ENCODE measurements around the gene COX7A2. TPM values are rescaled to one million over a fixed set of nuclear protein-coding genes. Genes with fewer than 3 reads are reported as not detected.

COX7A2 gene
- total RNA-seq, 2 experiments from 2014 or later = 469 to 471 TPM

DNA sequence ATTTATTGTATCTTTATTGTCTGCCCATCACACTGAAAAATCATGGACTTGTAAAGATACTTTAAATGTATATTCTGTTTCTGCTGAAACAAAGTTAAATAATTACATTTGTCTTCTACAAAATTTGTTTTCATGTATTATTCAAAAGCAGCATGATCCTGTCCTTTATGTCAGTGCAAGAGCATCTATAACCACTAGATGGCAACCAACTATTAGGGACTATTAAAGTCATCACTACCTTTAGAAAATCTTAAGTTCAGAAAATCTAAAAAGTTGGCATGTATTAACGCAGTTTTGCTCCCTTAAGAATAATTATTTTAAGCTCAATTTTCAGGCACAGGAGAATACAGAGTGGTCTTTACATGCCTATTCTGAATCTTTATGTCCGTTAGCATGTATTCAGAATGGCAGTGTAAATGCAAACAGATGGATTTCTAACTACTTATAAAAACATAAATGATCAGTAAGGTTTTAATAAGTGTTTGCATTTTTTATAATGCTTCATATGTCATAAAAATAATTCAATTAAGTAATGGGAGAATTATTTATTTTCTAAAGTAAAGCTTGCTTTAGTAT lies 23.2 kb upstream of the COX7A2 start:
- POLR2A ChIA-PET = interaction anchor here (1.0 to 1.7 kb wide), 3 partner anchors 18 to 29 kb away, joined by 3 to 5 read pairs (median 3); no protein-coding TSS in a partner anchor
- H3K9me3 Mint-ChIP-seq = peaks cover 4% of the 10 kb centered on the region
- CTCF ChIA-PET = interaction anchor here (0.9 to 3.8 kb wide), 13 partner anchors 8 to 280 kb away, joined by 3 to 20 read pairs (median 5); partner anchors contain the start of gene COX7A2
- H3K4me1 Mint-ChIP-seq = peaks cover 28% of the 10 kb centered on the region
- H3K4me3 Mint-ChIP-seq = no peak overlapping the region
- H3K27ac Mint-ChIP-seq = no peak overlapping the region
- DNase-seq = no peak
- H3K27me3 Mint-ChIP-seq = no peaks in the 10 kb centered on the region
- peaks cover 23% of the 10 kb centered on the region for H3K36me3 Mint-ChIP-seq (ENCODE audit: low read depth)

- ChIA-PET CTCF (no interaction called here), POLR2A (interaction anchor here (1.3 kb wide), 1 partner anchor 21 kb away, joined by 4 read pairs; no protein-coding TSS in a partner anchor)
- Mint-ChIP-seq H3K27me3 (no peaks in the 10 kb centered on the region), H3K27ac (no peak overlapping the region), H3K4me1 (peaks cover 18% of the 10 kb centered on the region), H3K9me3 (no peaks in the 10 kb centered on the region), H3K36me3 (ENCODE audit: low read depth) (peaks cover 18% of the 10 kb centered on the region), H3K4me3 (no peak overlapping the region)
- no peak for DNase-seq
Observed at GRCh38 chr6:75263401-75263750, 19.8 kb upstream of the COX7A2 start.

GRCh38 chr6:75262716-75263400 lies 19.3 kb upstream of the COX7A2 start:
- Mint-ChIP-seq H3K27me3 (no peaks in the 10 kb centered on the region), H3K4me3 (no peak overlapping the region), H3K27ac (no peak overlapping the region), H3K9me3 (no peaks in the 10 kb centered on the region), H3K4me1 (peaks cover 15% of the 10 kb centered on the region), H3K36me3 (ENCODE audit: low read depth) (peaks cover 19% of the 10 kb centered on the region)
- POLR2A ChIA-PET = interaction anchor here (0.6 to 1.3 kb wide), 2 partner anchors 12 to 20 kb away, joined by 3 to 4 read pairs; no protein-coding TSS in a partner anchor
- DNase-seq = no peak
- CTCF ChIA-PET = interaction anchor here (0.9 kb wide), 1 partner anchor 266 kb away, joined by 3 read pairs; no protein-coding TSS in a partner anchor

GRCh38 chr6:75261299-75261698 lies 17.7 kb upstream of the COX7A2 start:
- Mint-ChIP-seq H3K36me3 (ENCODE audit: low read depth) (peaks cover 22% of the 10 kb centered on the region), H3K27me3 (no peaks in the 10 kb centered on the region), H3K27ac (no peak overlapping the region), H3K4me1 (peaks cover 8% of the 10 kb centered on the region), H3K9me3 (no peaks in the 10 kb centered on the region), H3K4me3 (no peak overlapping the region)
- POLR2A ChIA-PET = interaction anchor here (0.8 kb wide), 1 partner anchor 18 kb away, joined by 3 read pairs; the partner anchor contains the start of gene COX7A2
- CTCF ChIA-PET = no interaction called here
- DNase-seq = no peak

DNA sequence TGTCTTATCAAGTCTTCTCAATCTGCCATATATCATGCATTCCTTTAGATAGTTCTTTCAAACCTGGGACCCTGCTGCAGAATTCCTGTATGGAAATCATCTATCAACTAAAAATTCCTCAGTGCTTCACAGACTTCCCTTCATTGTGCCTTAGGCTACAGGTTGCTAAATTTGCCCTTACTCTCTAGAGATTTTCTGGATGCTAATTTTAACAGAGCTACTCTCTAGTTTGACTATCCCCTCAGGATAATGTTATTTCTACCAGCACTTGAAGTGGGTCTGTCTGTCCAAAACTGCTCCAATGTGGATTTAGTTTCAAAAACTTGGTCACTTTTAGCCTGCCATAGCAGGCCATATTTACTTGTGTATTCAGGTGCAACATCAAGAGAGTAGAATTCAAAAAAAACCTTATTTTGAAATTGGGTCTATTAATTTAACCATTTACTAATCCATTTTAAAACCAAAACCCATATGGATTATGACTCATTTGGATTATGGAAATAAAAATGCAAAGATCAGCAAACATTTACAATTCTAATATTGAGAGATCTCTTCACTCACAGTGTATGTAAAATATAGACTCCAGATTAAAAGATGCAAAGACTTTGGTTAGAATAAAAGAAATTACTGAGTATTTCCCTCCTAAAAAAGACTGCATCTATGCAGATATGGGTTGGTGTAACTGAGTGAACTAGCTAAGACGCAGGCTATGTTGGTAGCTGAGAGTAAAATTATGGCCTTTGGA lies 13.9 kb upstream of the COX7A2 start:
- no peak overlapping the region for H3K4me3 Mint-ChIP-seq
- peaks cover 32% of the 10 kb centered on the region for H3K36me3 Mint-ChIP-seq (ENCODE audit: low read depth)
- no peaks in the 10 kb centered on the region for H3K9me3 Mint-ChIP-seq
- H3K4me1 Mint-ChIP-seq = peaks cover 2% of the 10 kb centered on the region
- DNase-seq = no peak
- no peaks in the 10 kb centered on the region for H3K27me3 Mint-ChIP-seq
- CTCF ChIA-PET = interaction anchor here (0.5 to 2.1 kb wide), 2 partner anchors 10 to 17 kb away, joined by 3 to 9 read pairs; no protein-coding TSS in a partner anchor
- no peak overlapping the region for H3K27ac Mint-ChIP-seq
- POLR2A ChIA-PET = interaction anchor here (1.6 kb wide), 1 partner anchor 14 kb away, joined by 13 read pairs; the partner anchor contains the start of gene COX7A2

- peaks cover 13% of the 10 kb centered on the region for H3K27me3 Mint-ChIP-seq
Observed at GRCh38 chr6:75250552-75250951, 7.0 kb upstream of the COX7A2 start.

DNA sequence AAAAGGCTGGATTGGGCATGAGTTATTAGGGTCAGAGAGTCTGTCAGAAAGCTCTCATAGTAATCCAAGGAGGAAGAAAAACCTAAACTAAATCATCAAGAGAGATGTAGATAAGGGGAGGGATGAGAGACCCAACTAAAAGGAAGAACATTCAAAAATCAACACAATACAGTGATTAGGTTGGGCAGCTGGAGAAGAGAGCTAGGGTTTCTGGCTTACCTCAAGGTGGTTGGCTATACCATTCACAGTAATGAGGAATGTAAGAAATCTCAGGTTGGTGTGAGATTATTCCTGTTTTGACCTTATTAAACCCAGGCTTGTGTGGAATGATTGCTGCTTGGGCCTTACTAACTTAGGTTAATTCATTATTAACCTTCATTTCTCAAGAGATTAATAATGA lies 6.2 kb upstream of the COX7A2 start:
- H3K27ac Mint-ChIP-seq = no peak overlapping the region
- ChIA-PET CTCF (no interaction called here), POLR2A (no interaction called here)

More at GRCh38 chr6:75250552-75250951, 7.0 kb upstream of the COX7A2 start:
- ChIA-PET CTCF (no interaction called here), POLR2A (interaction anchor here (0.7 kb wide), 1 partner anchor 357 kb away, joined by 3 read pairs; no protein-coding TSS in a partner anchor)
- DNase-seq = no peak
- H3K4me3 Mint-ChIP-seq = no peak overlapping the region
- H3K9me3 Mint-ChIP-seq = no peaks in the 10 kb centered on the region
- peaks cover 12% of the 10 kb centered on the region for H3K36me3 Mint-ChIP-seq (ENCODE audit: low read depth)
- peaks cover 2% of the 10 kb centered on the region for H3K4me1 Mint-ChIP-seq
- H3K27ac Mint-ChIP-seq = no peak overlapping the region

GRCh38 chr6:75246386-75246785 lies 2.8 kb upstream of the COX7A2 start:
- ChIA-PET POLR2A (no interaction called here), CTCF (no interaction called here)
- H3K27me3 Mint-ChIP-seq = peaks cover 15% of the 10 kb centered on the region
- no peak for DNase-seq
- no peak overlapping the region for H3K27ac Mint-ChIP-seq
- no peak overlapping the region for H3K4me3 Mint-ChIP-seq
- H3K36me3 Mint-ChIP-seq (ENCODE audit: low read depth) = peaks cover 7% of the 10 kb centered on the region
- peaks cover 23% of the 10 kb centered on the region for H3K4me1 Mint-ChIP-seq
- no peaks in the 10 kb centered on the region for H3K9me3 Mint-ChIP-seq

More for the DNA sequence above, 6.2 kb upstream of the COX7A2 start:
- peaks cover 15% of the 10 kb centered on the region for H3K27me3 Mint-ChIP-seq
- H3K4me1 Mint-ChIP-seq = peaks cover 4% of the 10 kb centered on the region
- DNase-seq = no peak
- no peak overlapping the region for H3K4me3 Mint-ChIP-seq
- no peaks in the 10 kb centered on the region for H3K9me3 Mint-ChIP-seq
- H3K36me3 Mint-ChIP-seq (ENCODE audit: low read depth) = peaks cover 11% of the 10 kb centered on the region

GRCh38 chr6:75244063-75244584 lies 523 bp upstream of the COX7A2 start:
- Mint-ChIP-seq H3K4me1 (peaks cover 34% of the 10 kb centered on the region), H3K36me3 (ENCODE audit: low read depth) (peaks cover 24% of the 10 kb centered on the region), H3K4me3 (peak overlapping the region; percentile 91), H3K27me3 (peaks cover 15% of the 10 kb centered on the region), H3K9me3 (no peaks in the 10 kb centered on the region), H3K27ac (peak overlapping the region; percentile 94)
- ChIA-PET POLR2A (interaction anchor here (0.8 to 3.6 kb wide), 20 partner anchors 9 to 1590 kb away, joined by 3 to 72 read pairs (median 4); partner anchors contain the start of genes SENP6, SLC17A5 and TMEM30A), CTCF (interaction anchor here (1.1 to 1.8 kb wide), 5 partner anchors 11 to 40 kb away, joined by 4 to 10 read pairs (median 5); partner anchors contain the start of gene TMEM30A)
- no peak for DNase-seq

DNA sequence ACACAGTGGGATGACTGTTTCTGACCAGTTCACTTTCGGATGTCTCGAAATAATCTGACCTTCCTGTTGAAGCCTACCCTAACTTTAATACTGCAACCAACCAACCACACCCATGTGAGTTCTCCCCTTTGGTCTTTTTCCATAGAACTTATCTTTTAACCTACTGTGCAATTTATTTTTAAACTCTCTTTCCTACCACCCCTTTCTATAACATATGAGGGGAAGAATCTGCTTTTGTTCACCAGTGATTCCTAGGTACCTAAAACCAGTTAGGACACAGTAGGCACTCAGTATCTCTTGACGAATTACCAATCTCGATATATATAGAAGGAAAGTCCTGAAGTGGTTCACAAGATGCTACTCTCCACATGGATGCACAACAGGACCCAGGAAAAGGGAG lies 7.0 kb downstream of the COX7A2 start:
- ChIA-PET POLR2A (no interaction called here), CTCF (interaction anchor here (0.6 kb wide), 1 partner anchor 25 kb away, joined by 3 read pairs; no protein-coding TSS in a partner anchor)
- Mint-ChIP-seq H3K27me3 (no peaks in the 10 kb centered on the region), H3K4me1 (peaks cover 15% of the 10 kb centered on the region), H3K4me3 (no peak overlapping the region), H3K27ac (no peak overlapping the region), H3K36me3 (ENCODE audit: low read depth) (peaks cover 39% of the 10 kb centered on the region), H3K9me3 (no peaks in the 10 kb centered on the region)
- DNase-seq = no peak

DNA sequence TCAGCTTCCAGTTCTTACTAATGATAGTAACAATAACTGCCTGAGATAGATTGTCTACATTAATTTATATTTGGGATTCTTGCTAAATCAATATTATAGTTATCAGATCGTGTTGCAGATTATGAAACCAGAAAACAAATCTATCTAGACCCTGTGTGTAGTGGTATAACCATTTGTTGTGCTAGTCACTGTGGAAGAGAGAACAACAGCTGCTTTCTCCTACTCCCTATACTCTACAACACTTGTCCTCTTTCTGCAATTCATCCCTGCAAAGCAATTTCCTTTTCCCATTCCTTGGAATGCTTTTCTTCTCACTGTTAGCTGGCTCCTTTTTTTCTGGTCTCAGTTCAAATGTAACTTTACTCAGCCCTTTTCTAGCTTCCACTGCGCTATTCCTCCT lies 8.3 kb downstream of the COX7A2 start:
- H3K36me3 Mint-ChIP-seq (ENCODE audit: low read depth) = peaks cover 31% of the 10 kb centered on the region
- H3K4me1 Mint-ChIP-seq = peaks cover 6% of the 10 kb centered on the region
- H3K27ac Mint-ChIP-seq = no peak overlapping the region
- H3K27me3 Mint-ChIP-seq = no peaks in the 10 kb centered on the region
- ChIA-PET POLR2A (interaction anchor here (1.5 kb wide), 1 partner anchor 8 kb away, joined by 14 read pairs; the partner anchor contains the start of gene COX7A2), CTCF (no interaction called here)
- no peak for DNase-seq
- no peak overlapping the region for H3K4me3 Mint-ChIP-seq
- H3K9me3 Mint-ChIP-seq = no peaks in the 10 kb centered on the region

DNA sequence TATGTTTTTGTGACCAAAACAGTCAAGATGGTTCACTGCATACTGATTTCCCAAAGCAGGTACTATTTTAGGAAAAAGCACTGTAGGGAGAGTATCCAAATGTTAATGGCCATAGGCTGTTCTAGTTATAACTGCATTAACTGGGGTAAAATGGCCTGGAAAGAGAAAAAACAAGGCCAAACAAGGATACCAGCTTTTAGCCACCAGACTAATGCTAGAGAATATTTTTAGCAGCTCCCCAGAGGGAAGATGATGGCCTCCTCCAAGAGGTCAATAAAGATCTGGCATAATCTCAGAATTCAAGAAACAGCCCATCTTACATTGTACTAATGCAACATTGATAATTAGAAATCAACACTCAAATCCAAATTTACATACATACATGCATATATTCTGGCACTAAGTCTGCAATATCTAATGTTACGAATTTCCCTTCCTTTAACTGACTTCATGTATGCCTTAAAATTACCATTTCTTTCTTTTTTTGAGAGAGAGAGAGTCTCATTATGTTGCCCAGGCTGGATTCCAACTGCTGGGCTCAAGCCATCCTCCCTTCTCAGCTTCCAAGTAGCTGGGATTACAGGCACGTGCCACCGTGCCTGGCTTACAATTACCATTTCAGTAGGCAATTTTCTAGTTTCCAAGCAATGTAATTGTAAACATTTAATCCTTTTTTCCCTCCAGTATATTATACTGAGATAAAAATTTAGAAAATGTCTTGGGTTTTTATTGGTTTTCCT lies 9.3 kb downstream of the COX7A2 start:
- peaks cover 22% of the 10 kb centered on the region for H3K36me3 Mint-ChIP-seq (ENCODE audit: low read depth)
- DNase-seq = no peak
- POLR2A ChIA-PET = interaction anchor here (1.1 to 1.5 kb wide), 2 partner anchors 9 to 49 kb away, joined by 3 to 14 read pairs; partner anchors contain the start of gene COX7A2
- H3K27ac Mint-ChIP-seq = no peak overlapping the region
- peaks cover 4% of the 10 kb centered on the region for H3K4me1 Mint-ChIP-seq
- H3K9me3 Mint-ChIP-seq = no peaks in the 10 kb centered on the region
- H3K27me3 Mint-ChIP-seq = no peaks in the 10 kb centered on the region
- CTCF ChIA-PET = interaction anchor here (2.0 kb wide), 1 partner anchor 23 kb away, joined by 4 read pairs; no protein-coding TSS in a partner anchor
- H3K4me3 Mint-ChIP-seq = no peak overlapping the region

Measured in activated CD4-positive, alpha-beta memory T cell treated with anti-CD3 and anti-CD28 coated beads, Interleukin-2, amount 10 ng/mL, durations not matched to agents 7 days and 5 days (primary cell).